Upper lobe of right lung (tissue), 1 donor: ENCODE data around the gene CD40. TPM values are rescaled to one million over a fixed set of nuclear protein-coding genes. Genes with fewer than 3 reads are reported as not detected.

Experiments used
- ATAC-seq: fragments of 200-7000 bp; cut with Tn5 transposase; one replicate; pipeline ENCODE4 v1.9.1; 2020; ENCODE audit warnings: mild to moderate bottlenecking, moderate library complexity
- DNase-seq: peaks from one replicate; pipeline ENCODE4 v3.0.0-alpha.2; 2020
- H3K27ac ChIP-seq: fragments of 200-600 bp; one replicate; pipeline ENCODE4 v1.8.0; 2022
- H3K27me3 ChIP-seq: fragments of 200-600 bp; one replicate; pipeline ENCODE4 v1.8.0; 2022; ENCODE audit warnings: mild to moderate bottlenecking
- H3K36me3 ChIP-seq: fragments of 200-600 bp; one replicate; pipeline ENCODE4 v1.8.0; 2022
- H3K4me1 ChIP-seq: fragments of 200-600 bp; one replicate; pipeline ENCODE4 v1.8.0; 2022
- H3K4me3 ChIP-seq: fragments of 200-600 bp; one replicate; pipeline ENCODE4 v1.8.0; 2022; ENCODE audit warnings: mild to moderate bottlenecking
- H3K9me3 ChIP-seq: fragments of 200-600 bp; one replicate; pipeline ENCODE4 v1.8.0; 2022
- intact Hi-C: fragments of 100-400 bp; cut with DNase I; formaldehyde crosslinking; loops from one replicate; pipeline ENCODE4 v1.11.0; 2022
- total RNA-seq: library from RNA; stranded (reverse); fragmentation: NEBNext Ultra II Directional; extraction: Animal tissue kit (Norgen Biotek cat#: 25700); gene quantifications from one replicate; pipeline ENCODE4 v1.2.1, GENCODE V29; 2021
- TF ChIP-seq, protein P1 (sequence below): fragments of 200-600 bp; IDR thresholded peaks from one replicate; pipeline ENCODE4 v1.8.0; 2022; ENCODE audit warnings: antibody characterized with exemption
- donor health status: DM: no; HTN: yes; CAD: no; lungs with severe emphysema.

CD40 gene
- total RNA-seq, 1 donor from 2014 or later, result 36.8 TPM

DNA sequence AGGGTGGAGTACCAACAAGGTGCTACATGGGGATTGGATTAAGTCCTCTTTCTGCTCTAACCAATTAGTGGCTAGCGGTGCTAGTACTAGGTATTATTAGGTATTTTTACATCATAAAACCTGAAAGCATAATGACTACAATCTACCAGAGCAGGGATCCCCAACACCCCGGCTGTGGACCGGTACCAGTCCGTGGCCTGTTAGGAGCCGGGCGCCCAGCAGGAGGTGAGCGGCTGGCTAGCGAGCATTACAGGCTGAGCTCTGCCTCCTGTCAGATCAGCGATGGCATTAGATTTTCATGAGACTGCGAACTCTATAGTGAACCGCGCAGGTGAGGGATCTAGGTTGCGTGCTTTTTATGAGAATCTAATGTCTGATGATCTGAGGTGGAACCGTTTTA lies 9.1 kb upstream of the CD40 start:
- DNase-seq, result no peak

DNA sequence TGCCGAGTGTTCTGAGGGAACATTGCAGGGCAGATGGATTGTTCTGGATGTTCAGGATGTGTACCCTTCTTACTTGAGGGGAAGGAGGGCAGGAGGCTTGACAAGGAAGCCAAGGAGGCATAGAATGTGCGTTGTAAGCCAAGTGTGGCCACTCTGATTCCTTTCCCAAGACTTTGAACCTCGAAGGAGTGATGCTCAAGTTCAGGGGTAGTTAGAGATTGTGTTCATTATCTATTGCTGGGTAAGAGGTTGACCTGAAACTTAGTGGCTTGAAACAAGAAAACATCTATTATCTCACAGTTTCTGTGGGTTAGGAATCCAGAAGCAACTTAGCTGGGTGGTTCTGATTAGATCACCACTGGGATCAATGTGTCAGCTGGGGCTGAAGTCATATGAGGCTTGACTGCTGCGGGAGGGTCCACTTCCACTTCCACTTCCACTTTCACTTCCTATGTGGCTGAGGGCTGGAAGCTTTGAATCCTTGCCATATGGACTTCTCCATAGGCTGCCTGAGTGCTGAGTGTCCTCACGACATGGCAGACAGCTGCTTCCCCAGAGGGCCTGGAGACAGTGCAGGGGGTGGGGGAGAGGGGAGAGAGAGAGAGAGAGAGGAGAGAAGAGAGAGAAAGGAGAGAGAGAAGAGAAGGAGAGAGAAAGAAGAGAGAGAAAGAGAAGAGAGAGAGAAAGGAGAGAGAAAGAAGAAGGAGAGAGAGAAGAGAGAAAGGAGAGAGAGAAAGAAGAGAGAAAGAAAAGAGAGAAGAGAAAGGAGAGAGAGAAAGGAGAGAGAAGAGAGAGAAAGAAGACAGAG lies 6.9 kb upstream of the CD40 start:
- H3K27me3 ChIP-seq, result peaks cover 10% of the 10 kb centered on the region
- no peaks in the 10 kb centered on the region for H3K36me3 ChIP-seq
- no peaks in the 10 kb centered on the region for H3K4me1 ChIP-seq
- DNase-seq, result no peak
- intact Hi-C loops, result no loop called here
- H3K4me3 ChIP-seq, result no peak overlapping the region
- TF ChIP-seq, protein P1, sequence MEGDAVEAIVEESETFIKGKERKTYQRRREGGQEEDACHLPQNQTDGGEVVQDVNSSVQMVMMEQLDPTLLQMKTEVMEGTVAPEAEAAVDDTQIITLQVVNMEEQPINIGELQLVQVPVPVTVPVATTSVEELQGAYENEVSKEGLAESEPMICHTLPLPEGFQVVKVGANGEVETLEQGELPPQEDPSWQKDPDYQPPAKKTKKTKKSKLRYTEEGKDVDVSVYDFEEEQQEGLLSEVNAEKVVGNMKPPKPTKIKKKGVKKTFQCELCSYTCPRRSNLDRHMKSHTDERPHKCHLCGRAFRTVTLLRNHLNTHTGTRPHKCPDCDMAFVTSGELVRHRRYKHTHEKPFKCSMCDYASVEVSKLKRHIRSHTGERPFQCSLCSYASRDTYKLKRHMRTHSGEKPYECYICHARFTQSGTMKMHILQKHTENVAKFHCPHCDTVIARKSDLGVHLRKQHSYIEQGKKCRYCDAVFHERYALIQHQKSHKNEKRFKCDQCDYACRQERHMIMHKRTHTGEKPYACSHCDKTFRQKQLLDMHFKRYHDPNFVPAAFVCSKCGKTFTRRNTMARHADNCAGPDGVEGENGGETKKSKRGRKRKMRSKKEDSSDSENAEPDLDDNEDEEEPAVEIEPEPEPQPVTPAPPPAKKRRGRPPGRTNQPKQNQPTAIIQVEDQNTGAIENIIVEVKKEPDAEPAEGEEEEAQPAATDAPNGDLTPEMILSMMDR, result no peak
- H3K9me3 ChIP-seq, result no peaks in the 10 kb centered on the region
- no peak overlapping the region for H3K27ac ChIP-seq
- peak; percentile 96 for ATAC-seq

More for the DNA sequence above, 9.1 kb upstream of the CD40 start:
- H3K27me3 ChIP-seq, result peaks cover 21% of the 10 kb centered on the region
- H3K36me3 ChIP-seq, result no peaks in the 10 kb centered on the region
- no peak overlapping the region for H3K4me3 ChIP-seq
- H3K4me1 ChIP-seq, result no peaks in the 10 kb centered on the region
- TF ChIP-seq, protein P1, result no peak
- intact Hi-C loops, result no loop called here
- no peak overlapping the region for H3K27ac ChIP-seq
- no peaks in the 10 kb centered on the region for H3K9me3 ChIP-seq
- ATAC-seq, result no peak

DNA sequence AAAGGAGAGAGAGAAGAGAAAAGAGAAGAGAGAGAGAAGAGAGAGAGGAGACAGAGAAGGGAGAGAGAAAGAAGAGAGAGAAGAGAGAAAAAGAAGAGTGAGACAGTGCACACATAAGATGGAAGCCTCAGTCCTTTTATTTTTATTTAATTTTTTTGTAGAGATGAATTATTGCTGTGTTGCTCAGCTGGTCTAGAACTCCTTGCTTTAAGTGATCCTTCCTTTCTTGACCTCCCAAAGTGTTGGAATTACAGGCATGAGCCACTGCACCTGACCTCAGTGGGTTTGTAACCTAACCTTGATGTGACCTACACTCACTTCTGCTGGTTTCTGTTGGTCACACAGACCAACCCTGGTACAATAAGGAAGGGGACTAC lies 6.3 kb upstream of the CD40 start:
- ATAC-seq (no peak), DNase-seq (no peak)
- peaks cover 8% of the 10 kb centered on the region for H3K27me3 ChIP-seq
- H3K4me3 ChIP-seq, result no peak overlapping the region
- no peak overlapping the region for H3K27ac ChIP-seq
- H3K9me3 ChIP-seq, result no peaks in the 10 kb centered on the region
- intact Hi-C loops, result no loop called here
- no peaks in the 10 kb centered on the region for H3K4me1 ChIP-seq
- no peaks in the 10 kb centered on the region for H3K36me3 ChIP-seq
- TF ChIP-seq, protein P1, result no peak

DNA sequence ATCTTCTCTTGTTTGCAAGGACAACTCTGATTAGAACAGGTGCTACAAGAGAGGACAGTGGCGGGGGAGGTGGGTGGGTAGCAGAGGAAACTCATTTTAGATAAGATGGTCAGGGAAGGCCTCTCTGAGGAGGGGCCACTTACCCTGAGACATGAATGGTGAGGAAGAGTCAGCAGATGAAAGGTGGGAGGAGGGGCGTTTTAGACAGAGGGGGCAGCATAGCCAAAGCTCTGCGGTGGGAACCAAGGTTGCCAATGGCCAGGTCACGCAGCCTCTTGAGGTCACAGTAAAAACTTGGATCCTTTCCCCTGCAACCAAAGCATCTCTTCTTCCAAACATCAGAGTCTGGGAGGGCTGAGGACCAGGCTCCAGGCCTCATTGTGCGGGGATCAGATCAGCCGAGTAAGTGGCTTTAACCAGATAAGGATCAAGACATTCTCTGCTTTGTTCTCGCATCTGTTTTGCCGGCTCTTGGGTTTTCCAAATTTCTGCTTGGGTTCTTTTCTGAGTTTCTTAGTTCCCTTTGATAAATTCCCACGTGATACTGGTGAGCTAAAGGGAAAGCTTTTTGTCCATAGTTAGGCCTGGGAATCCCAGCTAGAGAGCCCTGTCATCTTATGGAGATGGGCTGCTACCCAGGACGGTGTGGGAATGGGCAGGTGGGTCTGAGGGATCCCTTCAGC lies 5.5 kb upstream of the CD40 start:
- Histone ChIP-seq H3K4me1 (peaks cover 3% of the 10 kb centered on the region), H3K36me3 (no peaks in the 10 kb centered on the region), H3K27me3 (peaks cover 8% of the 10 kb centered on the region), H3K4me3 (no peak overlapping the region), H3K9me3 (no peaks in the 10 kb centered on the region), H3K27ac (no peak overlapping the region)
- TF ChIP-seq, protein P1, result no peak
- DNase-seq (no peak), ATAC-seq (no peak)
- intact Hi-C loops, result no loop called here

DNA sequence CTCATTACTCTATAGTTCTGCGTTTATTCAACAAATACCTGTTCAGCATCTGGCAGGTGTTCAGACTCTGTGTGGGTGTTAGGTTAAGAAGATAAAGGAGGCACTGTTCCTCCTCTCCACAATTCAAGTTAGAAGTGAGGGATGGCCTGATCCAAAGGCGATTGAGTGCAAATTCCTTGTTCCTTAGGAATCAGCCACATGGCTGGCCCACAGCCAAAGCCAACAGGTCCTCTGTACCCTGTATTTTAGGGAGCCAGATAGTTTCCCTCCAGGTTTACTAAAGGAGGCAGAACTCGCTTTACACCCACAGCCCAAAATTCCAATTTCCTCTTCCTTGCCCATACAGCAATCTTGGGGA lies 5.0 kb upstream of the CD40 start:
- DNase-seq (no peak), ATAC-seq (no peak)
- intact Hi-C loops, result no loop called here
- no peaks in the 10 kb centered on the region for H3K36me3 ChIP-seq
- no peaks in the 10 kb centered on the region for H3K9me3 ChIP-seq
- H3K4me1 ChIP-seq, result peaks cover 4% of the 10 kb centered on the region
- TF ChIP-seq, protein P1, result no peak
- H3K27ac ChIP-seq, result no peak overlapping the region
- peaks cover 8% of the 10 kb centered on the region for H3K27me3 ChIP-seq
- H3K4me3 ChIP-seq, result no peak overlapping the region
